Liver (tissue), 9 donors: ENCODE measurements around the gene TEX12. TPM values are rescaled to one million over a fixed set of nuclear protein-coding genes. Genes with fewer than 3 reads are reported as not detected.

ENCODE experiments used
- DNase-seq: peaks from one replicate; pipeline ENCODE4 v3.0.0-alpha.2; 2017; ENCODE audit warnings: low spot score
- H3K27ac ChIP-seq, 2 donors: one replicate each; pipeline ENCODE4 v1.7.0; 2013; ENCODE audit warnings: inconsistent platforms in 2 of 2, low read length in 2 of 2, control low read depth in 1 of 2, low read depth in 1 of 2, mild to moderate bottlenecking in 1 of 2
- H3K27me3 ChIP-seq, 4 donors: one replicate each; pipeline versions ENCODE4 v1.6.1 to v1.7.0; 2013; ENCODE audit warnings: low read length in 3 of 4, inconsistent platforms in 1 of 4, mild to moderate bottlenecking in 1 of 4, moderate library complexity in 1 of 4; ENCODE audit not compliant: control insufficient read depth in 4 of 4, insufficient read depth in 4 of 4
- H3K36me3 ChIP-seq, 4 donors: one replicate each; pipeline versions ENCODE4 v1.6.1 to v1.7.0; 2013; ENCODE audit warnings: low read length in 3 of 4, mild to moderate bottlenecking in 3 of 4, low read depth in 1 of 4, moderate library complexity in 1 of 4; ENCODE audit not compliant: control insufficient read depth in 4 of 4, insufficient read depth in 3 of 4
- H3K4me1 ChIP-seq, 4 donors: one replicate each; pipeline versions ENCODE4 v1.6.1 to v1.7.0; 2013; ENCODE audit warnings: low read length in 3 of 4, mild to moderate bottlenecking in 3 of 4, moderate library complexity in 1 of 4; ENCODE audit not compliant: control insufficient read depth in 4 of 4, insufficient read depth in 4 of 4
- H3K4me3 ChIP-seq, 3 donors: one replicate each; pipeline versions ENCODE4 v1.6.1 to v1.7.0; 2013; ENCODE audit warnings: low read length in 3 of 3, control low read depth in 1 of 3, low read depth in 1 of 3, mild to moderate bottlenecking in 1 of 3
- H3K9ac ChIP-seq, 2 donors: one replicate each; pipeline ENCODE4 v1.7.0; 2013; ENCODE audit warnings: low read length in 2 of 2, mild to moderate bottlenecking in 2 of 2, moderate library complexity in 2 of 2, control low read depth in 1 of 2, low read depth in 1 of 2
- H3K9me3 ChIP-seq, 4 donors: one replicate each; pipeline versions ENCODE4 v1.6.1 to v1.7.0; 2013; ENCODE audit warnings: low read length in 3 of 4; ENCODE audit not compliant: control insufficient read depth in 4 of 4
- ATF3 ChIP-seq: IDR thresholded peaks from 2 replicates; pipeline ENCODE4 v1.6.1; 2016; ENCODE audit warnings: antibody characterized with exemption
- CTCF ChIP-seq: fragments of 150-350 bp; IDR thresholded peaks from 2 replicates; pipeline ENCODE4 v1.5.1; 2017; ENCODE audit warnings: improper control_type of control experiment, low read depth, low read length; ENCODE audit not compliant: missing input control
- EGR1 ChIP-seq, 2 donors: IDR thresholded peaks; 2 replicates each; pipeline ENCODE4 v1.6.1; 2016 to 2018; ENCODE audit warnings: antibody characterized with exemption in 2 of 2, low read depth in 2 of 2
- FOXA1 ChIP-seq: IDR thresholded peaks from 2 replicates; pipeline ENCODE4 v1.6.1; 2016; ENCODE audit warnings: antibody characterized with exemption
- FOXA2 ChIP-seq: IDR thresholded peaks from 2 replicates; pipeline ENCODE4 v1.6.1; 2016; ENCODE audit warnings: antibody characterized with exemption
- GABPA ChIP-seq, 2 donors: IDR thresholded peaks in 1 of 2; conservative IDR thresholded peaks in 1 of 2; 2 replicates each; pipeline ENCODE4 v1.6.1; 2016; ENCODE audit warnings: antibody characterized with exemption in 2 of 2, mild to moderate bottlenecking in 1 of 2, moderate library complexity in 1 of 2
- HNF4A ChIP-seq, 2 donors: conservative IDR thresholded peaks; 2 replicates each; pipeline ENCODE4 v1.6.1; 2016; ENCODE audit warnings: antibody characterized with exemption in 2 of 2, mild to moderate bottlenecking in 2 of 2
- HNF4G ChIP-seq: IDR thresholded peaks from 2 replicates; pipeline ENCODE4 v1.6.1; 2016; ENCODE audit warnings: antibody characterized with exemption
- JUND ChIP-seq, 2 donors: IDR thresholded peaks; 2 replicates each; pipeline ENCODE4 v1.6.1; 2016; ENCODE audit warnings: antibody characterized with exemption in 2 of 2
- MAX ChIP-seq: IDR thresholded peaks from 2 replicates; pipeline ENCODE4 v1.6.1; 2016; ENCODE audit warnings: antibody characterized with exemption
- NR2F2 ChIP-seq: IDR thresholded peaks from 2 replicates; pipeline ENCODE4 v1.6.1; 2016; ENCODE audit warnings: antibody characterized with exemption
- RAD21 ChIP-seq, 2 donors: IDR thresholded peaks; 2 replicates each; pipeline ENCODE4 v1.6.1; 2016; ENCODE audit warnings: antibody characterized with exemption in 2 of 2, mild to moderate bottlenecking in 2 of 2
- REST ChIP-seq: IDR thresholded peaks from 2 replicates; pipeline ENCODE4 v1.6.1; 2016; ENCODE audit warnings: antibody characterized with exemption, mild to moderate bottlenecking
- RXRA ChIP-seq, 2 donors: IDR thresholded peaks; 2 replicates each; pipeline ENCODE4 v1.6.1; 2017 to 2018; ENCODE audit warnings: antibody characterized with exemption in 2 of 2, mild to moderate bottlenecking in 1 of 2
- SP1 ChIP-seq: IDR thresholded peaks from 2 replicates; pipeline ENCODE4 v1.6.1; 2018; ENCODE audit warnings: antibody characterized with exemption, mild to moderate bottlenecking
- TAF1 ChIP-seq: conservative IDR thresholded peaks from 2 replicates; pipeline ENCODE4 v1.6.1; 2016; ENCODE audit warnings: antibody characterized with exemption, mild to moderate bottlenecking
- YY1 ChIP-seq: IDR thresholded peaks from 2 replicates; pipeline ENCODE4 v1.6.1; 2016; ENCODE audit warnings: antibody characterized with exemption, mild to moderate bottlenecking
- ZBTB33 ChIP-seq: IDR thresholded peaks from 2 replicates; pipeline ENCODE4 v1.6.1; 2016; ENCODE audit warnings: antibody characterized with exemption
- WGBS: extraction: QIAGEN DNeasy Blood & Tissue Kit; methylation state at CpG from one replicate; pipeline ENCODE4 v1.1.7; 2013; 5-methylcytosine and 5-hydroxymethylcytosine counted together
- polyA plus RNA-seq, 2 donors: library from polyadenylated mRNA; stranded (reverse) in 1 of 2; unstranded in 1 of 2; fragments of 200-250 nt in 1 of 2; fragments of >200 nt in 1 of 2; fragmentation: Nextera tagmentation in 1 of 2; extraction: Ambion mirVana in 1 of 2; gene quantifications; one replicate each; pipeline versions ENCODE4 v1.2.1 to v1.2.3, GENCODE V29; 2013 to 2015
- total RNA-seq, 2 donors: library from RNA; depleted of rRNA; stranded (reverse); fragments of >200 nt; gene quantifications; one replicate each; pipeline ENCODE4 v1.2.3, GENCODE V29; 2014
- donor health status: healthy.
- donor health status: healthy.
- donor health status: healthy.
- donor health status: healthy.
- donor health status: healthy.

The TEX12 gene
- total and polyA plus RNA-seq, 4 donors = 0.07 to 0.42 (median 0.29) TPM; not detected in 1

- peak within 1 kb of the TSS; percentile 73 to 84 for H3K27ac ChIP-seq
- peak within 1 kb of the TSS; percentile 62 to 80 (median 74) for H3K4me3 ChIP-seq
- H3K27me3 ChIP-seq = no peaks in the 10 kb centered on the region
- no peaks in the 10 kb centered on the region for H3K9me3 ChIP-seq
- TF ChIP-seq FOXA1 (peak; percentile 9), HNF4A (conservative IDR thresholded peaks at IDR 0.05) (peak; percentile 61 to 77), RXRA (IDR thresholded peaks at IDR 0.05) (peak; percentile 88), FOXA2 (peak; percentile 4), YY1 (peak; percentile 55), JUND (IDR thresholded peaks at IDR 0.05) (peak in 1 of 2 donors; percentile 37), NR2F2 (peak; percentile 13), REST (peak; percentile 89), MAX (no peak), ZBTB33 (peak; percentile 31), RAD21 (IDR thresholded peaks at IDR 0.05) (peak; percentile 81 to 85), GABPA (IDR thresholded peaks at IDR 0.05 in 1 of 2, conservative IDR thresholded peaks at IDR 0.05 in 1 of 2) (no peak), CTCF (peak; percentile 83), ATF3 (peak; percentile 26), TAF1 (peak; percentile 94), HNF4G (peak; percentile 24), EGR1 (IDR thresholded peaks at IDR 0.05; ENCODE audit: low read depth in 2 of 2) (no peak), SP1 (peak; percentile 76)
- WGBS = 8% methylated on average over 11 of the region's 11 CpGs
- peaks cover 0 to 8% (median 3%) of the 10 kb centered on the region in 4 donors for H3K36me3 ChIP-seq
- peak; percentile 78 for DNase-seq
- peak within 1 kb of the TSS; percentile 79 to 89 for H3K9ac ChIP-seq
- H3K4me1 ChIP-seq = peaks cover 0 to 8% (median 5%) of the 10 kb centered on the region in 4 donors
These were observed 7.8 kb downstream of the TEX12 start, which contains the start of gene BCO2 for GRCh38 chr11:112174789-112175598. BCO2 (plus strand) TSS chr11:112175512; CDS start chr11:112175602, 90 bp downstream.
